ENCODE data around the gene MYO18B. TPM values are rescaled to one million over a fixed set of nuclear protein-coding genes. Genes with fewer than 3 reads are reported as not detected.

The MYO18B gene
- total RNA-seq, 4 donors from 2014 or later, result under 0.01 to 0.50 (median 0.13) TPM

DNA sequence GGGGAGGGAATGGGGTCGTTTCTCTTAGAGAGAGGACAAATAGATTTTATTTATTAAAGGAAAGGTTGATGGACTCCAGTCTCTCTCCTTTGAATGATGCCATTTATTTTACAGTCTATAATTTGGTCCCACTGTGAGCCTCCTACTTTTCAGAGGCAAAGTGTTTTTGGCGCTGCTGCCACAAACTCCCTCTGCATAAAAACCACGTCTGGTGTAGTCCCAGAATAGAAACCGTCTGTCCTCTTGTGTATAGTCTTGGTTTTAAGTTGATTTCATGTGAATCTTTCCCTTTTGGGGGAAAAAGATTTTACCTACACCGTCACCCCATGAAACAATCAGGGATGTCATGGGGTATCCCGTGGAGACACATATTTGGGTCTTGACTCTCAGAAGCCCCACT lies 283.6 kb downstream of the MYO18B start:
- TF ChIP-seq POLR2AphosphoS5 (IDR thresholded peaks at IDR 0.05), result no peak
- TF ChIP-seq EP300 (IDR thresholded peaks at IDR 0.05), result no peak
- no peak for TF ChIP-seq POLR2A (IDR thresholded peaks at IDR 0.05; ENCODE audit: low read depth)
- TF ChIP-seq, protein P1, sequence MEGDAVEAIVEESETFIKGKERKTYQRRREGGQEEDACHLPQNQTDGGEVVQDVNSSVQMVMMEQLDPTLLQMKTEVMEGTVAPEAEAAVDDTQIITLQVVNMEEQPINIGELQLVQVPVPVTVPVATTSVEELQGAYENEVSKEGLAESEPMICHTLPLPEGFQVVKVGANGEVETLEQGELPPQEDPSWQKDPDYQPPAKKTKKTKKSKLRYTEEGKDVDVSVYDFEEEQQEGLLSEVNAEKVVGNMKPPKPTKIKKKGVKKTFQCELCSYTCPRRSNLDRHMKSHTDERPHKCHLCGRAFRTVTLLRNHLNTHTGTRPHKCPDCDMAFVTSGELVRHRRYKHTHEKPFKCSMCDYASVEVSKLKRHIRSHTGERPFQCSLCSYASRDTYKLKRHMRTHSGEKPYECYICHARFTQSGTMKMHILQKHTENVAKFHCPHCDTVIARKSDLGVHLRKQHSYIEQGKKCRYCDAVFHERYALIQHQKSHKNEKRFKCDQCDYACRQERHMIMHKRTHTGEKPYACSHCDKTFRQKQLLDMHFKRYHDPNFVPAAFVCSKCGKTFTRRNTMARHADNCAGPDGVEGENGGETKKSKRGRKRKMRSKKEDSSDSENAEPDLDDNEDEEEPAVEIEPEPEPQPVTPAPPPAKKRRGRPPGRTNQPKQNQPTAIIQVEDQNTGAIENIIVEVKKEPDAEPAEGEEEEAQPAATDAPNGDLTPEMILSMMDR (IDR thresholded peaks at IDR 0.05), result no peak

DNA sequence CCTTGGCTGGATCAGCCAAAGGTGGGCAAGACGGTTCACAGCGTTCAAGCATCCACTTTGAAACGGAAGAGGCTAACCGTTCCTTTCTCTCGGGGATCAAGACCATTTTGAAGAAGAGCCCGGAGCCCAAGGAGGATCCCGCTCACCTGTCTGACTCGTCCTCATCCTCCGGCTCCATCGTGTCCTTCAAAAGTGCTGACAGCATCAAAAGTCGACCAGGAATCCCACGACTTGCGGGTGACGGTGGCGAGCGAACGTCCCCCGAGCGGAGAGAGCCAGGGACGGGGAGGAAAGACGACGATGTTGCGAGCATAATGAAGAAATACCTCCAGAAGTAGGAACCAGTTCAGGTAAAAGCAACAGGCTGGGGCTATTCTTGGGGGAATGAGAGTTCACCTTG lies 285.4 kb downstream of the MYO18B start:
- H3K27ac ChIP-seq (replicated peaks in 1 of 4), result no peak overlapping the region
- H3K4me3 ChIP-seq, result no peak overlapping the region
- peaks cover 0 to 13% (median 4%) of the 10 kb centered on the region in 4 donors for H3K9me3 ChIP-seq
- H3K36me3 ChIP-seq, result peaks cover 0 to 53% (median 0%) of the 10 kb centered on the region in 4 donors
- TF ChIP-seq EP300 (IDR thresholded peaks at IDR 0.05) (no peak), POLR2A (IDR thresholded peaks at IDR 0.05; ENCODE audit: low read depth) (no peak), POLR2AphosphoS5 (IDR thresholded peaks at IDR 0.05) (no peak)
- TF ChIP-seq, protein P1 (IDR thresholded peaks at IDR 0.05), result no peak
- DNase-seq (ENCODE audit: extremely low spot score), result no peak
- intact Hi-C loops (cut with DNase I), result no loop called here
- 91% methylated on average over 23 of the region's 23 CpGs for WGBS
- H3K27me3 ChIP-seq, result peaks cover 0 to 20% (median 0%) of the 10 kb centered on the region in 4 donors
- H3K4me1 ChIP-seq, result no peaks in the 10 kb centered on the region

More for the DNA sequence above, 283.6 kb downstream of the MYO18B start:
- Histone ChIP-seq H3K4me1 (no peaks in the 10 kb centered on the region), H3K36me3 (peaks cover 0 to 44% (median 0%) of the 10 kb centered on the region in 4 donors), H3K4me3 (no peak overlapping the region), H3K9me3 (peaks cover 0 to 13% (median 4%) of the 10 kb centered on the region in 4 donors), H3K27ac (replicated peaks in 1 of 4) (no peak overlapping the region), H3K27me3 (peaks cover 0 to 21% (median 0%) of the 10 kb centered on the region in 4 donors)
- no peak for DNase-seq (ENCODE audit: extremely low spot score)
- intact Hi-C loops (cut with DNase I), result no loop called here
- WGBS, result 76% methylated on average over 6 of the region's 6 CpGs

DNA sequence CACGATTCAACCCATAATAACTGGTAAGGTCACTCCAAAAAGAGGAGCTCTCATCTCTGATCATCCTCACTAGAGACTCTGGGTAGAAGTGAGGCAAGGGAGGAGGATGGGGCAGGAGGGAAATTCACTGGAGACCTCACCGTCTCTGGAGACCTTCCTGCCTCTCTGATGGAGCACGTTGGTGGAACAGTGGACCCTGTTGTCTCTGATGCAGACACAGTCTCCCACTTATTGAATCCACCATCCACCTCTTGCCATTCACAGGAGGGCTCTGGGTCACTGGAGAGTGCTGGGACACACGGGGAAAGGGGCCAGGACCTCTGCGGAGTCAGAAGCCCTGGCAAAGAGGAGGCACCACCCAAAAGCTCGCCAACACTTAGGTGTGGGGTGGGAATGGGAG lies 289.7 kb downstream of the MYO18B start:
- intact Hi-C loops (cut with DNase I), result no loop called here
- DNase-seq (ENCODE audit: extremely low spot score), result no peak
- TF ChIP-seq, protein P1 (IDR thresholded peaks at IDR 0.05), result no peak
- no peak for TF ChIP-seq POLR2AphosphoS5 (IDR thresholded peaks at IDR 0.05)
- TF ChIP-seq EP300 (IDR thresholded peaks at IDR 0.05), result no peak
- no peak for TF ChIP-seq POLR2A (IDR thresholded peaks at IDR 0.05; ENCODE audit: low read depth)
- no peak overlapping the region for H3K27ac ChIP-seq (replicated peaks in 1 of 4)
- peaks cover 0 to 7% (median 0%) of the 10 kb centered on the region in 4 donors for H3K27me3 ChIP-seq
- H3K4me1 ChIP-seq, result no peaks in the 10 kb centered on the region
- no peak overlapping the region for H3K4me3 ChIP-seq
- 81% methylated on average over 4 of the region's 6 CpGs for WGBS
- H3K36me3 ChIP-seq, result peaks cover 0 to 36% (median 0%) of the 10 kb centered on the region in 4 donors
- peaks cover 0 to 11% (median 0%) of the 10 kb centered on the region in 4 donors for H3K9me3 ChIP-seq

DNA sequence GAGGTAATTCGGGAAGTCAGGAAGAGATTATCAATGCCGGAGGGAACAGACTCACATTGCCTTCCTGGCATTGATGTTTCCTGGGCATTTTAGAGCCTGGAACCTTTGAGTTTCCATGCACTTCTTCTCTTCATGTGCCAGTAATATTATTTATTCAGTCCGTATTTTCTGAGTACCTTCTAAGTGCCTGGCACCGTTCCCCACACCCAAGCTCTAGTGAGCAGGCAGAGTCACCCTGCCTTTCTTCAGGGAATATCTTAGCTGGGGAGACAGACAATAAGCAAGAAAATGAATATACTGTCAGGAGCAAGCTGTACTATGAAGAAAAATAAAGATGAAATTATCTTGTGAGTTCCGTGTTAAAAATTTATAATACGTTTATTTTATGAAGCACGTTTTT lies 291.1 kb downstream of the MYO18B start:
- no peak overlapping the region for H3K27ac ChIP-seq (replicated peaks in 1 of 4)
- H3K9me3 ChIP-seq, result peaks cover 0 to 11% (median 0%) of the 10 kb centered on the region in 4 donors
- TF ChIP-seq EP300 (IDR thresholded peaks at IDR 0.05) (no peak), POLR2A (IDR thresholded peaks at IDR 0.05; ENCODE audit: low read depth) (no peak), POLR2AphosphoS5 (IDR thresholded peaks at IDR 0.05) (no peak)
- TF ChIP-seq, protein P1 (IDR thresholded peaks at IDR 0.05), result no peak
- intact Hi-C loops (cut with DNase I), result no loop called here
- H3K4me3 ChIP-seq, result no peak overlapping the region
- peaks cover 0 to 7% (median 0%) of the 10 kb centered on the region in 4 donors for H3K27me3 ChIP-seq
- H3K4me1 ChIP-seq, result no peaks in the 10 kb centered on the region
- WGBS, result 74% methylated on average over 7 of the region's 7 CpGs
- peaks cover 0 to 28% (median 0%) of the 10 kb centered on the region in 4 donors for H3K36me3 ChIP-seq
- DNase-seq (ENCODE audit: extremely low spot score), result no peak

DNA sequence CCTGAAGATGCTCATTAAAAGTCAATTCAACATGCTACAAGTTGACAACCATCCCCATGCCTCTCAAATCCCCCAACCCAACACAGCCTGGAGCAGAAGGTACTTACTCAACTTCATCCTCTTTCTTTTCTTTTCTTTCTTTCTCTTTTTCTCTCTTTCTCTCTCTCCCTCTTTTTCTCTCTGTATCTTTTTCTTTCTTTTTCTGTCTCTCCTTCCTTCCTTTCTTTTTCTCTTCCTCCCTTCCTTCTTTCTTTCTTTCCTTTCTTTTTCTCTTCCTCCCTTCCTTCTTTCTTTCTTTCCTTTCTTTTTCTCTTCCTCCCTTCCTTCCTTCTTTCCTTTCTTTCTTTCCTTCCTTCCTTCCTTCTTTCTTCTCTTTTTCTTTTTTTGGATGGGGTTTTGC lies 291.6 kb downstream of the MYO18B start:
- Histone ChIP-seq H3K27ac (replicated peaks in 1 of 4) (no peak overlapping the region), H3K4me3 (no peak overlapping the region), H3K4me1 (no peaks in the 10 kb centered on the region), H3K36me3 (peaks cover 0 to 28% (median 0%) of the 10 kb centered on the region in 4 donors), H3K9me3 (peaks cover 0 to 11% (median 0%) of the 10 kb centered on the region in 4 donors), H3K27me3 (peaks cover 0 to 7% (median 0%) of the 10 kb centered on the region in 4 donors)
- no peak for DNase-seq (ENCODE audit: extremely low spot score)
- intact Hi-C loops (cut with DNase I), result no loop called here
- TF ChIP-seq POLR2AphosphoS5 (IDR thresholded peaks at IDR 0.05) (no peak), EP300 (IDR thresholded peaks at IDR 0.05) (no peak), POLR2A (IDR thresholded peaks at IDR 0.05; ENCODE audit: low read depth) (no peak)
- TF ChIP-seq, protein P1 (IDR thresholded peaks at IDR 0.05), result no peak

Measured in esophagus muscularis mucosa (tissue), 4 donors.